ENCODE data around the gene DENND2D. TPM values are rescaled to one million over a fixed set of nuclear protein-coding genes. Genes with fewer than 3 reads are reported as not detected.
"Not testable (repeated sequence)": the region's sequence is repeated elsewhere in the genome, so short reads cannot be mapped to it uniquely, and the experiment has no call there.

The DENND2D gene
- total RNA-seq, 2 donors from 2014 or later, result 0.89 to 2.6 TPM

DNA sequence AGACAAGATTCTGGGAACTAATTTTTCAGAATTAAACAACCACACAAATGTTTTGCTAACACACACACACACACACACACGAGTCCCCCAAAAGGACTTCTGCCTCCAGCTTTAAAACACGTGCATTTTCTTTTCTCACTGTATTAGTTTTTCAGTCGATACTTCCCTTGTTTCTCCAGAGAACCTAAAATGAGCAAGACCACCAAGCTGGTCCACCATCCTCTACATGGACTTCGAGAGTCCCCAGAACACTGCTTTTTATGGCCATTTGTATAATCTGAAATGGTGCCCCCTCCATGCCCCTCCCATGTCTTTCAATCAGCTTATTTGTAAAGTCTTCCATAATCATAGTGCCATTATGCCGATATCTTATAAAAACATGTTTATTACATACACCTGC, 16.3 kb upstream of the DENND2D start:
- no peaks in the 10 kb centered on the region for H3K9me3 ChIP-seq (ENCODE audit: control insufficient read depth, low read length)
- 90 to 97% methylated on average over 5 of the region's 5 CpGs for WGBS, 2 experiments (ENCODE audit: insufficient coverage in 1 of 2, insufficient read length in 1 of 2)
- H3K27me3 ChIP-seq (ENCODE audit: control insufficient read depth, insufficient read depth, low read length, poor library complexity, severe bottlenecking), result no peaks in the 10 kb centered on the region
- H3K36me3 Mint-ChIP-seq (ENCODE audit: low read depth), result no peaks in the 10 kb centered on the region
- no peak for DNase-seq
- H3K4me1 ChIP-seq (ENCODE audit: control insufficient read depth, insufficient read depth, low read length), result peaks cover 28% of the 10 kb centered on the region
- H3K27ac Mint-ChIP-seq, result no peak overlapping the region
- H3K4me3 ChIP-seq (ENCODE audit: low read length), result no peak overlapping the region
- no peaks in the 10 kb centered on the region for H3K27me3 Mint-ChIP-seq (ENCODE audit: insufficient read depth)
- TF ChIP-seq, protein P1, sequence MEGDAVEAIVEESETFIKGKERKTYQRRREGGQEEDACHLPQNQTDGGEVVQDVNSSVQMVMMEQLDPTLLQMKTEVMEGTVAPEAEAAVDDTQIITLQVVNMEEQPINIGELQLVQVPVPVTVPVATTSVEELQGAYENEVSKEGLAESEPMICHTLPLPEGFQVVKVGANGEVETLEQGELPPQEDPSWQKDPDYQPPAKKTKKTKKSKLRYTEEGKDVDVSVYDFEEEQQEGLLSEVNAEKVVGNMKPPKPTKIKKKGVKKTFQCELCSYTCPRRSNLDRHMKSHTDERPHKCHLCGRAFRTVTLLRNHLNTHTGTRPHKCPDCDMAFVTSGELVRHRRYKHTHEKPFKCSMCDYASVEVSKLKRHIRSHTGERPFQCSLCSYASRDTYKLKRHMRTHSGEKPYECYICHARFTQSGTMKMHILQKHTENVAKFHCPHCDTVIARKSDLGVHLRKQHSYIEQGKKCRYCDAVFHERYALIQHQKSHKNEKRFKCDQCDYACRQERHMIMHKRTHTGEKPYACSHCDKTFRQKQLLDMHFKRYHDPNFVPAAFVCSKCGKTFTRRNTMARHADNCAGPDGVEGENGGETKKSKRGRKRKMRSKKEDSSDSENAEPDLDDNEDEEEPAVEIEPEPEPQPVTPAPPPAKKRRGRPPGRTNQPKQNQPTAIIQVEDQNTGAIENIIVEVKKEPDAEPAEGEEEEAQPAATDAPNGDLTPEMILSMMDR (conservative IDR thresholded peaks at IDR 0.05), result no peak
- peaks cover 70% of the 10 kb centered on the region for H3K4me1 Mint-ChIP-seq
- no peaks in the 10 kb centered on the region for H3K9me3 Mint-ChIP-seq
- H3K4me3 Mint-ChIP-seq, result no peak overlapping the region
- no peaks in the 10 kb centered on the region for H3K36me3 ChIP-seq (ENCODE audit: control insufficient read depth, insufficient read depth, low read length)
- H3K9ac ChIP-seq (ENCODE audit: extremely low read depth, low read length, poor library complexity, severe bottlenecking), result no peak overlapping the region
- H3K27ac ChIP-seq (ENCODE audit: low read depth, low read length), result no peak overlapping the region

DNA sequence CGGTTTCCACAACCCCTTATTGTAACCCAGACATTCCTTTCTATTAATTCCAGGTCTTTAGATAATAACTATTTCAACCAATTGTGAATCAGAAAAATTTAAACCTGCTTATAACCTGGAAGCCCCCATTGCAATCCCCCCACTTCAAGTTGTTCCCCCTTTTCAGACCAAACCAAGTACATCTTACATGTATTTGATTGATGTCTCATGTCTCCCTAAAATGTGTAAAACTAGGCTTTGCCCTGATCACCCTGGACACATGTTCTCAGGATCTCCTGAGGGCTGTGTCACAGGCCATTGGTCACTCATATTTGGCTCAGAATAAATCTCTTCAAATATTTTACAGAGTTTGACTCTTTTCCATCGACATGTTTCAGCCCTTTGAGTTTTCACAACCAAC, 14.8 kb upstream of the DENND2D start:
- peaks cover 25% of the 10 kb centered on the region for H3K4me1 ChIP-seq (ENCODE audit: control insufficient read depth, insufficient read depth, low read length)
- H3K9me3 ChIP-seq (ENCODE audit: control insufficient read depth, low read length); H3K9me3 Mint-ChIP-seq; H3K27ac ChIP-seq (ENCODE audit: low read depth, low read length); H3K9ac ChIP-seq (ENCODE audit: extremely low read depth, low read length, poor library complexity, severe bottlenecking); H3K27ac Mint-ChIP-seq; H3K27me3 ChIP-seq (ENCODE audit: control insufficient read depth, insufficient read depth, low read length, poor library complexity, severe bottlenecking); H3K4me3 Mint-ChIP-seq; DNase-seq; H3K36me3 Mint-ChIP-seq (ENCODE audit: low read depth); H3K36me3 ChIP-seq (ENCODE audit: control insufficient read depth, insufficient read depth, low read length); H3K27me3 Mint-ChIP-seq (ENCODE audit: insufficient read depth); H3K4me3 ChIP-seq (ENCODE audit: low read length): not testable (repeated sequence)
- peaks cover 59% of the 10 kb centered on the region for H3K4me1 Mint-ChIP-seq
- WGBS, 2 experiments (ENCODE audit: insufficient coverage in 1 of 2, insufficient read length in 1 of 2), result 88 to 100% methylated on average over 1 to 2 of the region's 2 CpGs

DNA sequence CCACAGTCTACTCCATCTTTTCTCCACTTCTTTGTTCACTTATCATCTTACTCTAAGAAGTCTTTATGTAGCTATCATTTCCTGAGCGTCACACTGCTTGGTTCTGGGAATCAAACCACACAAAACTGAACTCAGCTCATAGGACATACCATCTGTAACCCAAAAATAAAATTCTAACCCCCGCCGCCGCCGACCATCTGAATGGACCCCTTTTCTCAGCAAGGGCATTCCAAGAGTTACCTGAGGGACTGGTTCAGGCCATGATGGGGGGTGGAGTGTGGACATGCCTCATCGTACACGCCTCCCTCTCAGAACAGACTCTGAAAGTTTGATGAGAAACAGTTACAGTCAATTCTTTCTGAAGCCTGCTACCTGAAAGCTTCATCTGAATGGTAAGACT, 14.4 kb upstream of the DENND2D start:
- no peaks in the 10 kb centered on the region for H3K9me3 ChIP-seq (ENCODE audit: control insufficient read depth, low read length)
- no peak overlapping the region for H3K27ac ChIP-seq (ENCODE audit: low read depth, low read length)
- H3K36me3 Mint-ChIP-seq (ENCODE audit: low read depth), result no peaks in the 10 kb centered on the region
- no peak overlapping the region for H3K4me3 ChIP-seq (ENCODE audit: low read length)
- WGBS, 2 experiments (ENCODE audit: insufficient coverage in 1 of 2, insufficient read length in 1 of 2), result 90 to 95% methylated on average over 7 of the region's 7 CpGs
- no peak overlapping the region for H3K9ac ChIP-seq (ENCODE audit: extremely low read depth, low read length, poor library complexity, severe bottlenecking)
- H3K4me3 Mint-ChIP-seq, result no peak overlapping the region
- DNase-seq, result no peak
- TF ChIP-seq, protein P1 (conservative IDR thresholded peaks at IDR 0.05), result no peak
- H3K36me3 ChIP-seq (ENCODE audit: control insufficient read depth, insufficient read depth, low read length), result no peaks in the 10 kb centered on the region
- no peak overlapping the region for H3K27ac Mint-ChIP-seq
- H3K9me3 Mint-ChIP-seq, result no peaks in the 10 kb centered on the region
- H3K4me1 ChIP-seq (ENCODE audit: control insufficient read depth, insufficient read depth, low read length), result peaks cover 21% of the 10 kb centered on the region
- H3K4me1 Mint-ChIP-seq, result peaks cover 59% of the 10 kb centered on the region
- H3K27me3 Mint-ChIP-seq (ENCODE audit: insufficient read depth), result no peaks in the 10 kb centered on the region
- no peaks in the 10 kb centered on the region for H3K27me3 ChIP-seq (ENCODE audit: control insufficient read depth, insufficient read depth, low read length, poor library complexity, severe bottlenecking)

Data from endodermal cell (in vitro differentiated cells).